Loucy (cell line): ENCODE measurements around the gene ACER3.

Source experiments
- H2AFZ ChIP-seq: fragments of 200-600 bp; sonication (generic); 2 replicates; pipeline ENCODE4 v1.6.0; 2016; ENCODE audit warnings: antibody characterized with exemption, mild to moderate bottlenecking, low read length, moderate library complexity
- H3F3A ChIP-seq: fragments of 200-600 bp; 2 replicates; pipeline ENCODE4 v1.6.0; 2016; ENCODE audit warnings: antibody characterized with exemption, low read depth, mild to moderate bottlenecking
- H3K27me3 ChIP-seq: fragments of 200-600 bp; sonication (generic); 2 replicates; pipeline ENCODE4 v1.6.1; 2014; ENCODE audit warnings: low read length, mild to moderate bottlenecking; ENCODE audit not compliant: insufficient read depth, poor library complexity, severe bottlenecking
- H3K36me3 ChIP-seq: fragments of 200-600 bp; sonication (generic); 2 replicates; pipeline ENCODE4 v1.6.1; 2016; ENCODE audit warnings: low read length; ENCODE audit not compliant: insufficient read depth
- H3K4me1 ChIP-seq: fragments of 200-600 bp; sonication (generic); 2 replicates; pipeline ENCODE4 v1.5.1; 2014; ENCODE audit warnings: low read length, mild to moderate bottlenecking; ENCODE audit not compliant: insufficient read depth, poor library complexity, severe bottlenecking
- H3K4me2 ChIP-seq: fragments of 200-600 bp; sonication (generic); 2 replicates; pipeline ENCODE4 v1.6.0; 2014; ENCODE audit warnings: antibody characterized with exemption, low read length, low read depth, mild to moderate bottlenecking; ENCODE audit not compliant: poor library complexity, severe bottlenecking
- H3K4me3 ChIP-seq: fragments of 200-600 bp; sonication (generic); 2 replicates; pipeline ENCODE4 v1.5.1; 2014; ENCODE audit warnings: low read length, mild to moderate bottlenecking, mixed read lengths; ENCODE audit not compliant: poor library complexity, severe bottlenecking
- H3K79me2 ChIP-seq: fragments of 200-600 bp; sonication (generic); 2 replicates; pipeline ENCODE4 v1.6.1; 2014; ENCODE audit warnings: low read length; ENCODE audit not compliant: insufficient read depth
- H3K9ac ChIP-seq: fragments of 200-600 bp; sonication (generic); 2 replicates; pipeline ENCODE4 v1.6.0; 2014; ENCODE audit warnings: mild to moderate bottlenecking, low read depth, low read length, moderate library complexity; ENCODE audit not compliant: poor library complexity, severe bottlenecking
- H3K9me2 ChIP-seq: fragments of 200-600 bp; sonication (generic); replicated peaks from 2 replicates; pipeline ENCODE4 v1.6.1; 2016; ENCODE audit warnings: low read depth, low read length, mixed read lengths
- H3K9me3 ChIP-seq: fragments of 200-600 bp; sonication (generic); 2 replicates; pipeline ENCODE4 v1.6.1; 2014; ENCODE audit warnings: mild to moderate bottlenecking, antibody characterized with exemption, low read length, low read depth; ENCODE audit not compliant: insufficient read depth
- H4K20me1 ChIP-seq: fragments of 200-600 bp; sonication (generic); 2 replicates; pipeline ENCODE4 v1.6.0; 2014; ENCODE audit warnings: antibody characterized with exemption, low read length, mild to moderate bottlenecking; ENCODE audit not compliant: insufficient read depth, poor library complexity, severe bottlenecking
- EZH2phosphoT487 ChIP-seq: fragments of 200-600 bp; IDR thresholded peaks from 2 replicates; pipeline ENCODE4 v1.6.1; 2018; ENCODE audit warnings: antibody characterized with exemption, mild to moderate bottlenecking, moderate library complexity, borderline replicate concordance
- TF ChIP-seq, protein P1 (sequence below): fragments of 200-600 bp; sonication (generic); conservative IDR thresholded peaks from 2 replicates; pipeline ENCODE4 v1.5.1; 2014; ENCODE audit warnings: mild to moderate bottlenecking, antibody characterized with exemption, low read length

Gene ACER3

DNA sequence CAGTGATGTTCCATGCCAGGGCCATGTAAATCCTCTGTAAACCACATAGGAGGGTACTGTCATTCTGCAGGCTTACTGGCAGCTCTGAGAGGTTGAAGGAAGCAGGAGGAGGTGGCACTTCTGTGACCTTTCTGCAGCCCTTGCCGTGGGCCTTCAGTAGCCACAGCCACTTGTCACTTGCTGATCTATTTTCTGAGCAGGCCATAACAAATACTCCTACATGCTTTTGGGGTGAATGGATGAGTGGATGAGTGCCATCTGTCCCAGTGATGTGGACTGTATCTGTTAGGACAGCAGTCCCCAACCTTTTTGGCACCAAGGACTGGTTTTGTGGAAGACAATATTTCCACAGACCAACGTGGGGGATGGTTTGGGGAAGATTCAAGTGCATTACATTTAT, 183.6 kb downstream of the ACER3 start:
- Histone ChIP-seq H3K4me3 (no peak overlapping the region), H3K9ac (no peak overlapping the region), H2AFZ (no peak overlapping the region), H3K79me2 (no peaks in the 10 kb centered on the region), H3K9me2 (no peaks in the 10 kb centered on the region), H3F3A (no peaks in the 10 kb centered on the region), H3K4me1 (peaks cover 4% of the 10 kb centered on the region), H3K36me3 (no peaks in the 10 kb centered on the region), H4K20me1 (no peaks in the 10 kb centered on the region), H3K9me3 (no peaks in the 10 kb centered on the region), H3K27me3 (no peaks in the 10 kb centered on the region), H3K4me2 (no peak overlapping the region)
- TF ChIP-seq, protein P1, sequence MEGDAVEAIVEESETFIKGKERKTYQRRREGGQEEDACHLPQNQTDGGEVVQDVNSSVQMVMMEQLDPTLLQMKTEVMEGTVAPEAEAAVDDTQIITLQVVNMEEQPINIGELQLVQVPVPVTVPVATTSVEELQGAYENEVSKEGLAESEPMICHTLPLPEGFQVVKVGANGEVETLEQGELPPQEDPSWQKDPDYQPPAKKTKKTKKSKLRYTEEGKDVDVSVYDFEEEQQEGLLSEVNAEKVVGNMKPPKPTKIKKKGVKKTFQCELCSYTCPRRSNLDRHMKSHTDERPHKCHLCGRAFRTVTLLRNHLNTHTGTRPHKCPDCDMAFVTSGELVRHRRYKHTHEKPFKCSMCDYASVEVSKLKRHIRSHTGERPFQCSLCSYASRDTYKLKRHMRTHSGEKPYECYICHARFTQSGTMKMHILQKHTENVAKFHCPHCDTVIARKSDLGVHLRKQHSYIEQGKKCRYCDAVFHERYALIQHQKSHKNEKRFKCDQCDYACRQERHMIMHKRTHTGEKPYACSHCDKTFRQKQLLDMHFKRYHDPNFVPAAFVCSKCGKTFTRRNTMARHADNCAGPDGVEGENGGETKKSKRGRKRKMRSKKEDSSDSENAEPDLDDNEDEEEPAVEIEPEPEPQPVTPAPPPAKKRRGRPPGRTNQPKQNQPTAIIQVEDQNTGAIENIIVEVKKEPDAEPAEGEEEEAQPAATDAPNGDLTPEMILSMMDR, result no peak
- TF ChIP-seq EZH2phosphoT487, result no peak

DNA sequence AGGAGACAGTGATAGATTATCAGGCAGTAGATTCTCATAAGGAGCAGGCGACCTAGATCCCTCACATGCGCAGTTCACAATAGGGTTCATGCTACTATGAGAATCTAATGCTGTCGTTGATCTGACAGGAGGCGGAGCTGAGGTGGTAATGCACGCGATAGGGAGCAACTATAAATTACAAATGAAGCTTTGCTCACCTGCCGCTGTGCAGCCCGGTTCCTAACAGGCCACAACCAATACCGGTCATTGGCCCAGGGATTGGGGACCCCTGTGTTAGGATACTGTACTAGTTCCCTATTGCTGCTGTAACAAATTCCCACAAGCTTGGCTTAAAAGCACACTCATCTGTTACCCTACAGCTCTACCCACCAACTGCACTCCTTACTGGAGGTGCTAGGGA, 184.2 kb downstream of the ACER3 start:
- H3K4me2 ChIP-seq, result no peak overlapping the region
- H3K4me3 ChIP-seq, result no peak overlapping the region
- no peak overlapping the region for H2AFZ ChIP-seq
- no peaks in the 10 kb centered on the region for H3K79me2 ChIP-seq
- no peaks in the 10 kb centered on the region for H3K36me3 ChIP-seq
- H4K20me1 ChIP-seq, result no peaks in the 10 kb centered on the region
- H3K27me3 ChIP-seq, result no peaks in the 10 kb centered on the region
- H3K9me2 ChIP-seq, result no peaks in the 10 kb centered on the region
- H3K4me1 ChIP-seq, result peaks cover 4% of the 10 kb centered on the region
- no peaks in the 10 kb centered on the region for H3K9me3 ChIP-seq
- no peaks in the 10 kb centered on the region for H3F3A ChIP-seq
- TF ChIP-seq, protein P1, result no peak
- no peak for TF ChIP-seq EZH2phosphoT487
- no peak overlapping the region for H3K9ac ChIP-seq

GRCh38 chr11:77046060-77046501, 185.4 kb downstream of the ACER3 start:
- Histone ChIP-seq H3K79me2 (no peaks in the 10 kb centered on the region), H3F3A (no peaks in the 10 kb centered on the region), H3K9me3 (no peaks in the 10 kb centered on the region), H3K4me1 (peaks cover 4% of the 10 kb centered on the region), H3K4me3 (no peak overlapping the region), H4K20me1 (no peaks in the 10 kb centered on the region), H3K36me3 (no peaks in the 10 kb centered on the region), H2AFZ (no peak overlapping the region), H3K9me2 (no peaks in the 10 kb centered on the region), H3K4me2 (no peak overlapping the region), H3K9ac (no peak overlapping the region), H3K27me3 (no peaks in the 10 kb centered on the region)
- TF ChIP-seq, protein P1, result no peak
- TF ChIP-seq EZH2phosphoT487, result no peak
